Measurements from ENCODE around the gene CEP68. TPM values are rescaled to one million over a fixed set of nuclear protein-coding genes. Genes with fewer than 3 reads are reported as not detected.
A peak's percentile ranks its signal among the peaks of the same experiment; 100 is the strongest.
"Not testable (repeated sequence)": the region's sequence is repeated elsewhere in the genome, so short reads cannot be mapped to it uniquely, and the experiment has no call there.

Gene CEP68
- total RNA-seq, 1 experiment from 2014 or later: 25.8 TPM

GRCh38 chr2:65128297-65129190 is 72.3 kb downstream of the CEP68 start:
- peak; percentile 63 for DNase-seq
- H3K9me3 ChIP-seq (ENCODE audit: low read length): no peaks in the 10 kb centered on the region
- H3K4me2 ChIP-seq (ENCODE audit: low read depth, low read length, poor library complexity, severe bottlenecking): peak overlapping the region; percentile 88
- H2AFZ ChIP-seq (ENCODE audit: low read length): no peak overlapping the region
- H3K27ac ChIP-seq (ENCODE audit: low read length): no peak overlapping the region
- peaks cover 32% of the 10 kb centered on the region for H3K4me1 ChIP-seq (ENCODE audit: low read length)
- peak overlapping the region; percentile 95 for H3K9ac ChIP-seq (ENCODE audit: low read length)
- H3K4me3 ChIP-seq (ENCODE audit: low read length): peak overlapping the region; percentile 76
- peaks cover 63% of the 10 kb centered on the region for H3K79me2 ChIP-seq (ENCODE audit: low read length)
- peaks cover 5% of the 10 kb centered on the region; the same call in 1 of the 2 replicates for H3K36me3 ChIP-seq (ENCODE audit: insufficient read depth, low read length)
- H4K20me1 ChIP-seq (ENCODE audit: insufficient read depth, low read depth, low read length): peaks cover 47% of the 10 kb centered on the region
- no peaks in the 10 kb centered on the region for H3K27me3 ChIP-seq (ENCODE audit: low read length)
- H3K9me2 ChIP-seq (replicated peaks; ENCODE audit: insufficient read depth, low read length): no peaks in the 10 kb centered on the region

- no peaks in the 10 kb centered on the region for H3K27me3 ChIP-seq (ENCODE audit: low read length)
- peak overlapping the region; percentile 76 for H3K4me3 ChIP-seq (ENCODE audit: low read length)
- no peaks in the 10 kb centered on the region for H3K9me3 ChIP-seq (ENCODE audit: low read length)
- H3K4me1 ChIP-seq (ENCODE audit: low read length): peaks cover 32% of the 10 kb centered on the region
- peak overlapping the region; percentile 95 for H3K9ac ChIP-seq (ENCODE audit: low read length)
- H3K4me2 ChIP-seq (ENCODE audit: low read depth, low read length, poor library complexity, severe bottlenecking): peak overlapping the region; percentile 88
- DNase-seq: peak; percentile 72
- peak overlapping the region; percentile 64 for H3K27ac ChIP-seq (ENCODE audit: low read length)
- peaks cover 5% of the 10 kb centered on the region; the same call in 1 of the 2 replicates for H3K36me3 ChIP-seq (ENCODE audit: insufficient read depth, low read length)
- no peaks in the 10 kb centered on the region for H3K9me2 ChIP-seq (replicated peaks; ENCODE audit: insufficient read depth, low read length)
- peak overlapping the region; percentile 63; the same call in 1 of the 2 replicates for H2AFZ ChIP-seq (ENCODE audit: low read length)
- H3K79me2 ChIP-seq (ENCODE audit: low read length): peaks cover 55% of the 10 kb centered on the region
- H4K20me1 ChIP-seq (ENCODE audit: insufficient read depth, low read depth, low read length): peaks cover 42% of the 10 kb centered on the region
Observed at GRCh38 chr2:65129286-65129825, 73.1 kb downstream of the CEP68 start.

- H2AFZ ChIP-seq (ENCODE audit: low read length): peak within 1 kb of the TSS; percentile 84; the same call in 1 of the 2 replicates
- H3K9me2 ChIP-seq (replicated peaks; ENCODE audit: insufficient read depth, low read length): no peaks in the 10 kb centered on the region
- H3K27me3 ChIP-seq (ENCODE audit: low read length): no peaks in the 10 kb centered on the region
- peaks cover 35% of the 10 kb centered on the region for H4K20me1 ChIP-seq (ENCODE audit: insufficient read depth, low read depth, low read length)
- peak within 1 kb of the TSS; percentile 88 for H3K4me2 ChIP-seq (ENCODE audit: low read depth, low read length, poor library complexity, severe bottlenecking)
- peak; percentile 100 for DNase-seq
- H3K9ac ChIP-seq (ENCODE audit: low read length): peak within 1 kb of the TSS; percentile 95
- peak within 1 kb of the TSS; percentile 76 for H3K4me3 ChIP-seq (ENCODE audit: low read length)
- peak within 1 kb of the TSS; percentile 64 for H3K27ac ChIP-seq (ENCODE audit: low read length)
- no peaks in the 10 kb centered on the region for H3K9me3 ChIP-seq (ENCODE audit: low read length)
- peaks cover 32% of the 10 kb centered on the region for H3K4me1 ChIP-seq (ENCODE audit: low read length)
- H3K79me2 ChIP-seq (ENCODE audit: low read length): peaks cover 48% of the 10 kb centered on the region
- peaks cover 5% of the 10 kb centered on the region; the same call in 1 of the 2 replicates for H3K36me3 ChIP-seq (ENCODE audit: insufficient read depth, low read length)
Observed at GRCh38 chr2:65129826-65130663, 73.8 kb downstream of the CEP68 start, which contains the start of gene RAB1A. RAB1A (minus strand) TSS chr2:65130106; CDS start chr2:65129915, 191 bp downstream.

- Histone ChIP-seq H2AFZ (ENCODE audit: low read length) (peak overlapping the region; percentile 84; the same call in 1 of the 2 replicates), H3K36me3 (ENCODE audit: insufficient read depth, low read length) (peaks cover 5% of the 10 kb centered on the region; the same call in 1 of the 2 replicates), H3K9me2 (replicated peaks; ENCODE audit: insufficient read depth, low read length) (no peaks in the 10 kb centered on the region), H3K4me2 (ENCODE audit: low read depth, low read length, poor library complexity, severe bottlenecking) (peak overlapping the region; percentile 75), H3K79me2 (ENCODE audit: low read length) (peaks cover 42% of the 10 kb centered on the region), H3K4me1 (ENCODE audit: low read length) (peaks cover 32% of the 10 kb centered on the region), H3K27me3 (ENCODE audit: low read length) (no peaks in the 10 kb centered on the region), H3K27ac (ENCODE audit: low read length) (no peak overlapping the region), H3K4me3 (ENCODE audit: low read length) (peak overlapping the region; percentile 70), H4K20me1 (ENCODE audit: insufficient read depth, low read depth, low read length) (peaks cover 33% of the 10 kb centered on the region), H3K9ac (ENCODE audit: low read length) (peak overlapping the region; percentile 68), H3K9me3 (ENCODE audit: low read length) (no peaks in the 10 kb centered on the region)
- DNase-seq: peak; percentile 78
Observed at GRCh38 chr2:65130664-65131175, 74.5 kb downstream of the CEP68 start.

GRCh38 chr2:65132930-65133329 is 76.7 kb downstream of the CEP68 start:
- not testable (repeated sequence) for H3K36me3 ChIP-seq (ENCODE audit: insufficient read depth, low read length); H3K4me3 ChIP-seq (ENCODE audit: low read length); H3K27ac ChIP-seq (ENCODE audit: low read length); H2AFZ ChIP-seq (ENCODE audit: low read length); H3K9me2 ChIP-seq (replicated peaks; ENCODE audit: insufficient read depth, low read length); H3K4me2 ChIP-seq (ENCODE audit: low read depth, low read length, poor library complexity, severe bottlenecking); H3K27me3 ChIP-seq (ENCODE audit: low read length); DNase-seq; H3K9ac ChIP-seq (ENCODE audit: low read length); H3K9me3 ChIP-seq (ENCODE audit: low read length)
- Histone ChIP-seq H3K79me2 (ENCODE audit: low read length) (peaks cover 20% of the 10 kb centered on the region), H4K20me1 (ENCODE audit: insufficient read depth, low read depth, low read length) (peaks cover 18% of the 10 kb centered on the region), H3K4me1 (ENCODE audit: low read length) (peaks cover 16% of the 10 kb centered on the region)

DNA sequence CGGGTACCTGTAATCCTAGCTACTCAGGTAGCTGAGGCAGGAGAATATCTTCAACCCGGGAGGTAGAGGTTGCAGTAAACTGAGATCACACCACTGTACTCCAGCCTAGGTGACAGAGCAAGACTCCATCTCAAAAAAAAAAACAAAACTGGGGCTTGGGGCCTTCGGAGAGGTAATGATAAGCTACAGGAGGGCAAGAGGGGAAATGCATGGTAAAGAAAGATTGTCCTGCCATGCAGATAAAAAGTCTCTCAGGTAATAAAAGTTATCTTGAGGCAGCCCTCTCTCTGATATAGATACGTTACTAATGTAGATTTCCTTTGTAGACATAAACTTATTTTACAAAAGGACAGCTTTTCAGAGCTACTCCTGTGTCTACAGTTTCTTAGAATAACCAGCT is 77.4 kb downstream of the CEP68 start:
- Histone ChIP-seq H2AFZ (ENCODE audit: low read length) (no peak overlapping the region), H3K27ac (ENCODE audit: low read length) (no peak overlapping the region), H3K9ac (ENCODE audit: low read length) (no peak overlapping the region), H3K79me2 (ENCODE audit: low read length) (peaks cover 13% of the 10 kb centered on the region), H3K4me3 (ENCODE audit: low read length) (no peak overlapping the region), H3K9me3 (ENCODE audit: low read length) (no peaks in the 10 kb centered on the region), H3K36me3 (ENCODE audit: insufficient read depth, low read length) (no peaks in the 10 kb centered on the region), H3K4me2 (ENCODE audit: low read depth, low read length, poor library complexity, severe bottlenecking) (no peak overlapping the region), H4K20me1 (ENCODE audit: insufficient read depth, low read depth, low read length) (peaks cover 11% of the 10 kb centered on the region), H3K27me3 (ENCODE audit: low read length) (no peaks in the 10 kb centered on the region), H3K4me1 (ENCODE audit: low read length) (peaks cover 9% of the 10 kb centered on the region), H3K9me2 (replicated peaks; ENCODE audit: insufficient read depth, low read length) (no peaks in the 10 kb centered on the region)
- no peak for DNase-seq

DNA sequence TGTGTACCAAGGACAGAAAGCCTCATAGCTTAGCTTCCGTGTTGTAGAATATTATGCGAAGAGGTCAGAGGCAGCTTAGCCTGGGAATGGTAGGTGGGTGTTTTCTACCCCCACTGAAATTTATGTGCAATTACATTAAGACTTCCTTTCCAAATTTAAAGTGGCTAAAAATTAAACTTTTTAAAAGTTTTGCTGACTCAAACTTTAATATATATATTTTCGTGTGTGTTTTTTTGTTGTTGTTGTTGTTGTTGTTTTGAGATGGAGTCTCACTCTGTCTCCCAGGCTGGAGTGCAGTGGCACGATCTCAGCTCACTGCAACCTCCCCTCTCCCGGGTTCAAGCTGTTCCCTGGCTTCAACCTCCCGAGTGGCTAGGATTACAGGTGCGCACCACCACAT is 77.9 kb downstream of the CEP68 start:
- Histone ChIP-seq H3K9me3 (ENCODE audit: low read length) (no peaks in the 10 kb centered on the region), H3K79me2 (ENCODE audit: low read length) (peaks cover 7% of the 10 kb centered on the region), H3K27ac (ENCODE audit: low read length) (no peak overlapping the region), H3K9me2 (replicated peaks; ENCODE audit: insufficient read depth, low read length) (no peaks in the 10 kb centered on the region), H3K9ac (ENCODE audit: low read length) (no peak overlapping the region), H3K4me1 (ENCODE audit: low read length) (peaks cover 6% of the 10 kb centered on the region), H3K36me3 (ENCODE audit: insufficient read depth, low read length) (no peaks in the 10 kb centered on the region), H3K4me3 (ENCODE audit: low read length) (no peak overlapping the region), H4K20me1 (ENCODE audit: insufficient read depth, low read depth, low read length) (peaks cover 6% of the 10 kb centered on the region), H3K4me2 (ENCODE audit: low read depth, low read length, poor library complexity, severe bottlenecking) (no peak overlapping the region), H3K27me3 (ENCODE audit: low read length) (no peaks in the 10 kb centered on the region), H2AFZ (ENCODE audit: low read length) (no peak overlapping the region)
- DNase-seq: no peak
